HepG2 (cell line): ENCODE measurements around the gene FGL2. TPM values are rescaled to one million over a fixed set of nuclear protein-coding genes. Genes with fewer than 3 reads are reported as not detected.

Source experiments
- ATAC-seq: fragments of 200-7000 bp; cut with Tn5 transposase; 3 replicates; pipeline ENCODE4 v1.9.1; 2020; ENCODE audit warnings: mild to moderate bottlenecking, moderate library complexity
- BruUV-seq: library from RNA; stranded (reverse); fragments of 400-500 nt; replicated peaks from 2 replicates; lab custom pipeline; 2021; lab: Mats Ljungman, UMichigan
- CTCF ChIA-PET: fragments of 300-600 bp; formaldehyde crosslinking; extraction: SDS; loops from one replicate; lab custom pipeline; 2021; ENCODE audit warnings: low total read pairs, inconsistent platforms, low intra/inter-chr PET ratio; lab: Yijun Ruan, JAX
- POLR2A ChIA-PET: fragments of 350-600 bp; sonication (Branson Sonifier 250); formaldehyde crosslinking; loops from one replicate; lab custom pipeline; 2020; ENCODE audit warnings: antibody characterized with exemption, inconsistent platforms; lab: Yijun Ruan, JAX
- DNase-seq: peaks from one replicate; pipeline ENCODE4 v3.0.0-alpha.2; 2015; ENCODE audit warnings: low spot score
- FAIRE-seq: peaks from 3 replicates; lab custom pipeline; 2011; peaks lifted over from hg19 to GRCh38; lab: Jason Lieb, UNC
- H2AFZ ChIP-seq: one replicate; pipeline ENCODE4 v1.6.1; 2011; ENCODE audit warnings: low read length, inconsistent platforms
- H3K27ac ChIP-seq: fragments of 300-600 bp; 3 replicates; pipeline ENCODE4 v1.8.0; 2011; ENCODE audit warnings: mixed run types, mild to moderate bottlenecking, mixed read lengths, low read length, inconsistent platforms; ENCODE audit not compliant: insufficient read depth; ENCODE audit errors: extremely low read length
- H3K27me3 ChIP-seq, 2 experiments: fragments of 200-600 bp in 1 of 2; 2 replicates in 1 of 2; 3 replicates in 1 of 2; pipeline versions ENCODE4 v1.6.0 to v1.8.0; 2011; ENCODE audit warnings: low read length in 2 of 2, mild to moderate bottlenecking in 2 of 2, moderate library complexity in 2 of 2, inconsistent platforms in 1 of 2; ENCODE audit not compliant: insufficient read depth in 2 of 2, control insufficient read depth in 1 of 2
- H3K36me3 ChIP-seq, 2 experiments: fragments of 200-600 bp in 1 of 2; replicated peaks in 1 of 2; 2 replicates in 1 of 2; 3 replicates in 1 of 2; pipeline versions ENCODE4 v1.5.1 to v1.8.0; 2011; ENCODE audit warnings: low read length in 2 of 2, inconsistent platforms in 1 of 2; ENCODE audit not compliant: insufficient read depth in 2 of 2, control insufficient read depth in 1 of 2
- H3K4me1 ChIP-seq: 2 replicates; pipeline ENCODE4 v1.5.1; 2012; ENCODE audit warnings: low read length, inconsistent platforms; ENCODE audit not compliant: insufficient read depth
- H3K4me2 ChIP-seq: 2 replicates; pipeline ENCODE4 v1.6.0; 2011; ENCODE audit warnings: low read depth, low read length, inconsistent platforms
- H3K4me3 ChIP-seq, 3 experiments: fragments of 200-600 bp in 1 of 3; sonication (generic), shearing (Covaris generic) in 1 of 3; replicated peaks in 1 of 3; 2 replicates each; pipeline ENCODE4 v1.5.1; 2011 to 2016; ENCODE audit warnings: low read length in 3 of 3, inconsistent platforms in 2 of 3, low read depth in 2 of 3, mild to moderate bottlenecking in 2 of 3, control low read depth in 1 of 3, mixed read lengths in 1 of 3; ENCODE audit not compliant: insufficient read depth in 1 of 3
- H3K79me2 ChIP-seq: one replicate; pipeline ENCODE4 v1.6.1; 2011; ENCODE audit warnings: low read length, inconsistent platforms; ENCODE audit not compliant: insufficient read depth
- H3K9ac ChIP-seq: 2 replicates; pipeline ENCODE4 v1.6.0; 2011; ENCODE audit warnings: mild to moderate bottlenecking, low read depth, low read length, inconsistent platforms; ENCODE audit not compliant: insufficient read depth
- H3K9me3 ChIP-seq: 2 replicates; pipeline ENCODE4 v1.5.1; 2012; ENCODE audit warnings: mild to moderate bottlenecking, low read length
- H4K20me1 ChIP-seq: 2 replicates; pipeline ENCODE4 v1.6.0; 2011; ENCODE audit warnings: inconsistent platforms, mild to moderate bottlenecking, low read length, moderate library complexity; ENCODE audit not compliant: insufficient read depth
- ARID5B ChIP-seq: IDR thresholded peaks from 2 replicates; pipeline ENCODE4 v1.4.0; 2020; ENCODE audit warnings: mild to moderate bottlenecking, missing genetic modification reagents
- BRCA1 ChIP-seq: sonication (generic); formaldehyde crosslinking; IDR thresholded peaks from 2 replicates; pipeline ENCODE4 v1.4.0; 2020; ENCODE audit warnings: missing genetic modification reagents
- FLYWCH1 ChIP-seq: sonication (generic); formaldehyde crosslinking; IDR thresholded peaks from 2 replicates; pipeline ENCODE4 v1.8.1; 2023; ENCODE audit warnings: mild to moderate bottlenecking, missing genetic modification reagents
- KDM5B ChIP-seq: sonication (generic); formaldehyde crosslinking; IDR thresholded peaks from 2 replicates; pipeline ENCODE4 v1.4.0; 2020; ENCODE audit warnings: missing genetic modification reagents, mild to moderate bottlenecking, borderline replicate concordance
- MED8 ChIP-seq: sonication (generic); formaldehyde crosslinking; IDR thresholded peaks from 2 replicates; pipeline ENCODE4 v1.8.1; 2023; ENCODE audit warnings: mild to moderate bottlenecking, missing genetic modification reagents; ENCODE audit not compliant: insufficient replicate concordance
- STAT5B ChIP-seq: sonication (generic); formaldehyde crosslinking; IDR thresholded peaks from 2 replicates; pipeline ENCODE4 v1.4.0; 2020; ENCODE audit warnings: missing genetic modification reagents
- TMF1 ChIP-seq: sonication (generic); formaldehyde crosslinking; IDR thresholded peaks from 2 replicates; pipeline ENCODE4 v1.8.1; 2022; ENCODE audit warnings: low read depth, missing genetic modification reagents
- USF2 ChIP-seq, 2 experiments: sonication (generic) in 1 of 2; formaldehyde crosslinking in 1 of 2; IDR thresholded peaks; 2 replicates each; pipeline versions ENCODE4 v1.5.1 to v1.6.1; 2011 to 2020; ENCODE audit warnings: borderline replicate concordance in 1 of 2, low read depth in 1 of 2, low read length in 1 of 2, mild to moderate bottlenecking in 1 of 2, missing genetic modification reagents in 1 of 2, moderate library complexity in 1 of 2
- ZNF264 ChIP-seq: sonication (generic); formaldehyde crosslinking; IDR thresholded peaks from 2 replicates; pipeline ENCODE4 v1.4.0; 2020; ENCODE audit warnings: missing genetic modification reagents
- ZNF335 ChIP-seq: sonication (generic); formaldehyde crosslinking; IDR thresholded peaks from 2 replicates; pipeline ENCODE4 v1.4.0; 2020; ENCODE audit warnings: missing genetic modification reagents
- ZNF550 ChIP-seq: sonication (generic); formaldehyde crosslinking; IDR thresholded peaks from 2 replicates; pipeline ENCODE4 v1.4.0; 2020; ENCODE audit warnings: mild to moderate bottlenecking, missing genetic modification reagents, borderline replicate concordance
- ZNF562 ChIP-seq: sonication (generic); formaldehyde crosslinking; IDR thresholded peaks from 2 replicates; pipeline ENCODE4 v1.8.0; 2022; ENCODE audit warnings: missing genetic modification reagents, borderline replicate concordance
- ZNF570 ChIP-seq: sonication (generic); formaldehyde crosslinking; IDR thresholded peaks from 2 replicates; pipeline ENCODE4 v1.4.0; 2020; ENCODE audit warnings: mild to moderate bottlenecking, missing genetic modification reagents, borderline replicate concordance
- ZNF7 ChIP-seq: IDR thresholded peaks from 2 replicates; pipeline ENCODE4 v1.6.1; 2016; ENCODE audit warnings: missing biosample characterization, missing genetic modification reagents
- ZNF841 ChIP-seq: sonication (generic); formaldehyde crosslinking; IDR thresholded peaks from 2 replicates; pipeline ENCODE4 v1.8.1; 2023; ENCODE audit warnings: missing genetic modification reagents, borderline replicate concordance
- WGBS: methylation state at CpG from one replicate; pipeline ENCODE4 v1.1.6; 2017; ENCODE audit warnings: low lambda C conversion rate; 5-methylcytosine and 5-hydroxymethylcytosine counted together
- in situ Hi-C: cut with HindIII; loops from 2 replicates; pipeline ENCODE4 v1.10.0; 2017; ENCODE audit warnings: low pct_unique_long_range_greater_than_20kb; ENCODE audit not compliant: extremely low pct_ligation_motif_present
- intact Hi-C: fragments of 100-400 bp; cut with micrococcal nuclease; formaldehyde crosslinking; loops from one replicate; pipeline ENCODE4 v1.10.0; 2022; ENCODE audit not compliant: unreplicated experiment
- polyA plus RNA-seq, 8 experiments: library from polyadenylated mRNA; depleted of rRNA in 3 of 8; stranded (reverse) in 7 of 8; unstranded in 1 of 8; fragments of >200 nt; fragmentation: Illumina TruSeq in 4 of 8; extraction: Trizol in 4 of 8; gene quantifications; 2 replicates each; pipeline versions ENCODE4 v1.2.1 to v1.2.3, GENCODE V29; 2011 to 2016; ENCODE audit warnings: low read depth in 4 of 8, missing spikeins in 1 of 8, mixed read lengths in 1 of 8; ENCODE audit not compliant: insufficient read depth in 1 of 8
- total RNA-seq, 5 experiments: library from RNA; depleted of rRNA; stranded (reverse); fragments of >200 nt; fragmentation: Illumina TruSeq; extraction: Trizol; gene quantifications; 2 replicates each; pipeline ENCODE4 v1.2.3, GENCODE V29; 2016; ENCODE audit warnings: low read depth in 1 of 5
- TF ChIP-seq, protein P1 (sequence below): sonication (generic); formaldehyde crosslinking; IDR thresholded peaks from 2 replicates; pipeline ENCODE4 v1.4.0; 2020; ENCODE audit warnings: mild to moderate bottlenecking, low read depth, missing genetic modification reagents

Gene FGL2
- total and polyA plus RNA-seq, 2 of the 13 experiments (the other 11 are each of a cell fraction or from before 2014, with no cell fraction given) = 0.04 to 0.15 TPM

DNA sequence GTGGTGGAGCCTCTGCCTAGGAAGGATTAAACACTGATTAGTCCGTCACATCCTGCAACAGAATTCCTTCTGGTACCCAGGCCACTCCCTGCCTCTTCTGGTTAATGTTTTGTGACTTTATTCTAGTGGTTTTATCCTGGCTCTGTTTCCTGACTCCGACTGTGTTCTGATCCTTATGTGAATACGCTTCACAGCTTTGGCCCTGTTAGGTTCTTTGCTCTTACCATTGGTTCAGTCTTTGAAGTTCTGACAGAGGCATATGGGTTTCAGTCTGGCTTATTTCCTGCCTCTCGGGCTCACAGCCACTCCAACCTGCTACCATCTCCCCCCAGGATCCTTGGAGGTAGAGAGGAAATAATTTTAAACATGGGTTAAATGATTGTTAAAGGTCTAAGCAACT, 23.2 kb upstream of the FGL2 start (continued):
- no peak for TF ChIP-seq USF2 (IDR thresholded peaks at IDR 0.05; ENCODE audit: low read depth, low read length)
- TF ChIP-seq USF2 (CRISPR knock-in tag; IDR thresholded peaks at IDR 0.05; ENCODE audit: borderline replicate concordance) = no peak
- TF ChIP-seq ZNF264 (CRISPR knock-in tag) = no peak
- no peak for TF ChIP-seq BRCA1 (CRISPR knock-in tag)
- TF ChIP-seq, all 625 proteins: peak for 0

- H3K27ac ChIP-seq = no peak overlapping the region
- BruUV-seq = no TSS peak
- ATAC-seq (no peak), FAIRE-seq (no peak), DNase-seq (no peak)
- no peak overlapping the region for H2AFZ ChIP-seq
- POLR2A ChIA-PET = no interaction called here
- H3K4me2 ChIP-seq = no peak overlapping the region
- in situ Hi-C loops = no loop called here
- CTCF ChIA-PET = no interaction called here
- peaks cover 4% of the 10 kb centered on the region; the same call in 1 of the 2 replicates for H3K9me3 ChIP-seq
- WGBS = 92% methylated on average over 4 of the region's 4 CpGs
- H3K9ac ChIP-seq = no peak overlapping the region
- intact Hi-C loops = no loop called here
- no peaks in the 10 kb centered on the region for H3K27me3 ChIP-seq
- no peaks in the 10 kb centered on the region for H3K36me3 ChIP-seq
- no peak overlapping the region for H3K4me3 ChIP-seq
- no peaks in the 10 kb centered on the region for H4K20me1 ChIP-seq
- no peaks in the 10 kb centered on the region for H3K79me2 ChIP-seq
- H3K4me1 ChIP-seq = peaks cover 12% of the 10 kb centered on the region; the same call in 1 of the 2 replicates
- TF ChIP-seq KDM5B (CRISPR knock-in tag) (no peak), MED8 (no peak), TMF1 (CRISPR knock-in tag) (no peak), ZNF7 (CRISPR knock-in tag) (no peak), ARID5B (CRISPR knock-in tag) (no peak), ZNF841 (CRISPR knock-in tag) (no peak), STAT5B (CRISPR knock-in tag) (no peak), ZNF562 (no peak), ZNF550 (no peak), ZNF335 (CRISPR knock-in tag) (no peak), FLYWCH1 (CRISPR knock-in tag) (no peak), ZNF570 (CRISPR knock-in tag) (no peak)
- TF ChIP-seq, protein P1, sequence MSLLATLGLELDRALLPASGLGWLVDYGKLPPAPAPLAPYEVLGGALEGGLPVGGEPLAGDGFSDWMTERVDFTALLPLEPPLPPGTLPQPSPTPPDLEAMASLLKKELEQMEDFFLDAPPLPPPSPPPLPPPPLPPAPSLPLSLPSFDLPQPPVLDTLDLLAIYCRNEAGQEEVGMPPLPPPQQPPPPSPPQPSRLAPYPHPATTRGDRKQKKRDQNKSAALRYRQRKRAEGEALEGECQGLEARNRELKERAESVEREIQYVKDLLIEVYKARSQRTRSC (CRISPR knock-in tag) = no peak
Observed at GRCh38 chr7:77222065-77222464, 22.4 kb upstream of the FGL2 start.
